Right atrium auricular region (tissue), 2 donors: ENCODE data around the gene INPP4B. TPM values are rescaled to one million over a fixed set of nuclear protein-coding genes. Genes with fewer than 3 reads are reported as not detected.

ENCODE experiments used
- DNase-seq: peaks from one replicate; pipeline ENCODE4 v3.0.0-alpha.2; 2019; ENCODE audit warnings: low spot score
- H3K27ac ChIP-seq, 2 donors: fragments of 200-600 bp; sonication (generic); 1 replicate in 1 of 2; 2 replicates in 1 of 2; pipeline ENCODE4 v1.5.1; 2016 to 2019
- H3K27me3 ChIP-seq, 2 donors: fragments of 200-600 bp; sonication (generic); one replicate each; pipeline versions ENCODE4 v1.5.1 to v1.6.0; 2017 to 2019
- H3K36me3 ChIP-seq: fragments of 200-600 bp; sonication (generic); one replicate; pipeline ENCODE4 v1.5.1; 2016
- H3K4me1 ChIP-seq, 2 donors: fragments of 200-600 bp; sonication (generic); one replicate each; pipeline versions ENCODE4 v1.5.1 to v1.6.0; 2017 to 2019
- H3K4me3 ChIP-seq, 2 donors: fragments of 200-600 bp; sonication (generic); 1 replicate in 1 of 2; 2 replicates in 1 of 2; pipeline ENCODE4 v1.5.1; 2017 to 2019; ENCODE audit warnings: mild to moderate bottlenecking in 1 of 2, moderate library complexity in 1 of 2
- H3K9me3 ChIP-seq, 2 donors: fragments of 200-600 bp; sonication (generic); one replicate each; pipeline ENCODE4 v1.5.1; 2019
- CTCF ChIP-seq, 2 donors: fragments of 200-600 bp; sonication (generic); IDR thresholded peaks; one replicate each; pipeline ENCODE4 v1.5.1; 2019; ENCODE audit warnings: antibody characterized with exemption in 2 of 2
- total RNA-seq, 2 donors: library from RNA; depleted of rRNA; stranded (reverse); fragments of >200 nt; gene quantifications; one replicate each; pipeline ENCODE4 v1.1.0, GENCODE V29; 2016

The INPP4B gene
- total RNA-seq, 2 donors from 2014 or later: 14.8 to 15.3 TPM

GRCh38 chr4:142713282-142714030, 132.6 kb downstream of the INPP4B start:
- no peak for TF ChIP-seq CTCF (IDR thresholded peaks at IDR 0.05)
- no peak overlapping the region for H3K27ac ChIP-seq
- H3K27me3 ChIP-seq: no peaks in the 10 kb centered on the region
- H3K36me3 ChIP-seq: no peaks in the 10 kb centered on the region
- H3K9me3 ChIP-seq: no peaks in the 10 kb centered on the region
- H3K4me3 ChIP-seq: no peak overlapping the region
- no peak for DNase-seq
- no peaks in the 10 kb centered on the region for H3K4me1 ChIP-seq

GRCh38 chr4:142708231-142708630, 137.9 kb downstream of the INPP4B start:
- H3K9me3 ChIP-seq: no peaks in the 10 kb centered on the region
- H3K27me3 ChIP-seq: no peaks in the 10 kb centered on the region
- DNase-seq: no peak
- no peaks in the 10 kb centered on the region for H3K4me1 ChIP-seq
- TF ChIP-seq CTCF (IDR thresholded peaks at IDR 0.05): no peak
- H3K4me3 ChIP-seq: no peak overlapping the region
- H3K27ac ChIP-seq: no peak overlapping the region
- H3K36me3 ChIP-seq: no peaks in the 10 kb centered on the region

GRCh38 chr4:142707401-142707800, 138.7 kb downstream of the INPP4B start:
- no peaks in the 10 kb centered on the region for H3K9me3 ChIP-seq
- TF ChIP-seq CTCF (IDR thresholded peaks at IDR 0.05): no peak
- no peaks in the 10 kb centered on the region for H3K4me1 ChIP-seq
- H3K27ac ChIP-seq: no peak overlapping the region
- no peaks in the 10 kb centered on the region for H3K36me3 ChIP-seq
- no peaks in the 10 kb centered on the region for H3K27me3 ChIP-seq
- no peak for DNase-seq
- H3K4me3 ChIP-seq: no peak overlapping the region

GRCh38 chr4:142706381-142706780, 139.7 kb downstream of the INPP4B start:
- Histone ChIP-seq H3K27me3 (no peaks in the 10 kb centered on the region), H3K36me3 (no peaks in the 10 kb centered on the region), H3K9me3 (no peaks in the 10 kb centered on the region), H3K4me1 (no peaks in the 10 kb centered on the region), H3K4me3 (no peak overlapping the region), H3K27ac (no peak overlapping the region)
- no peak for DNase-seq
- TF ChIP-seq CTCF (IDR thresholded peaks at IDR 0.05): no peak

GRCh38 chr4:142705820-142706219, 140.3 kb downstream of the INPP4B start:
- Histone ChIP-seq H3K4me1 (no peaks in the 10 kb centered on the region), H3K4me3 (no peak overlapping the region), H3K27ac (no peak overlapping the region), H3K9me3 (no peaks in the 10 kb centered on the region), H3K36me3 (no peaks in the 10 kb centered on the region), H3K27me3 (no peaks in the 10 kb centered on the region)
- no peak for TF ChIP-seq CTCF (IDR thresholded peaks at IDR 0.05)
- DNase-seq: no peak
